HepG2 (cell line): Measurements from ENCODE around the gene CFAP46. TPM values are rescaled to one million over a fixed set of nuclear protein-coding genes. Genes with fewer than 3 reads are reported as not detected.

Experiments
- ATAC-seq: fragments of 200-7000 bp; cut with Tn5 transposase; 3 replicates; pipeline ENCODE4 v1.9.1; 2020; ENCODE audit warnings: mild to moderate bottlenecking, moderate library complexity
- BruUV-seq: library from RNA; stranded (reverse); fragments of 400-500 nt; replicated peaks from 2 replicates; lab custom pipeline; 2021; lab: Mats Ljungman, UMichigan
- CTCF ChIA-PET: fragments of 300-600 bp; formaldehyde crosslinking; extraction: SDS; loops from one replicate; lab custom pipeline; 2021; ENCODE audit warnings: low total read pairs, inconsistent platforms, low intra/inter-chr PET ratio; lab: Yijun Ruan, JAX
- POLR2A ChIA-PET: fragments of 350-600 bp; sonication (Branson Sonifier 250); formaldehyde crosslinking; loops from one replicate; lab custom pipeline; 2020; ENCODE audit warnings: antibody characterized with exemption, inconsistent platforms; lab: Yijun Ruan, JAX
- DNase-seq: peaks from one replicate; pipeline ENCODE4 v3.0.0-alpha.2; 2015; ENCODE audit warnings: low spot score
- FAIRE-seq: peaks from 3 replicates; lab custom pipeline; 2011; peaks lifted over from hg19 to GRCh38; lab: Jason Lieb, UNC
- H2AFZ ChIP-seq: one replicate; pipeline ENCODE4 v1.6.1; 2011; ENCODE audit warnings: low read length, inconsistent platforms
- H3K27ac ChIP-seq: fragments of 300-600 bp; 3 replicates; pipeline ENCODE4 v1.8.0; 2011; ENCODE audit warnings: mixed run types, mild to moderate bottlenecking, mixed read lengths, low read length, inconsistent platforms; ENCODE audit not compliant: insufficient read depth; ENCODE audit errors: extremely low read length
- H3K27me3 ChIP-seq, 2 experiments: fragments of 200-600 bp in 1 of 2; 2 replicates in 1 of 2; 3 replicates in 1 of 2; pipeline versions ENCODE4 v1.6.0 to v1.8.0; 2011; ENCODE audit warnings: low read length in 2 of 2, mild to moderate bottlenecking in 2 of 2, moderate library complexity in 2 of 2, inconsistent platforms in 1 of 2; ENCODE audit not compliant: insufficient read depth in 2 of 2, control insufficient read depth in 1 of 2
- H3K36me3 ChIP-seq, 2 experiments: fragments of 200-600 bp in 1 of 2; replicated peaks in 1 of 2; 2 replicates in 1 of 2; 3 replicates in 1 of 2; pipeline versions ENCODE4 v1.5.1 to v1.8.0; 2011; ENCODE audit warnings: low read length in 2 of 2, inconsistent platforms in 1 of 2; ENCODE audit not compliant: insufficient read depth in 2 of 2, control insufficient read depth in 1 of 2
- H3K4me1 ChIP-seq: 2 replicates; pipeline ENCODE4 v1.5.1; 2012; ENCODE audit warnings: low read length, inconsistent platforms; ENCODE audit not compliant: insufficient read depth
- H3K4me2 ChIP-seq: 2 replicates; pipeline ENCODE4 v1.6.0; 2011; ENCODE audit warnings: low read depth, low read length, inconsistent platforms
- H3K4me3 ChIP-seq, 3 experiments: fragments of 200-600 bp in 1 of 3; sonication (generic), shearing (Covaris generic) in 1 of 3; replicated peaks in 1 of 3; 2 replicates each; pipeline ENCODE4 v1.5.1; 2011 to 2016; ENCODE audit warnings: low read length in 3 of 3, inconsistent platforms in 2 of 3, low read depth in 2 of 3, mild to moderate bottlenecking in 2 of 3, control low read depth in 1 of 3, mixed read lengths in 1 of 3; ENCODE audit not compliant: insufficient read depth in 1 of 3
- H3K79me2 ChIP-seq: one replicate; pipeline ENCODE4 v1.6.1; 2011; ENCODE audit warnings: low read length, inconsistent platforms; ENCODE audit not compliant: insufficient read depth
- H3K9ac ChIP-seq: 2 replicates; pipeline ENCODE4 v1.6.0; 2011; ENCODE audit warnings: mild to moderate bottlenecking, low read depth, low read length, inconsistent platforms; ENCODE audit not compliant: insufficient read depth
- H3K9me3 ChIP-seq: 2 replicates; pipeline ENCODE4 v1.5.1; 2012; ENCODE audit warnings: mild to moderate bottlenecking, low read length
- H4K20me1 ChIP-seq: 2 replicates; pipeline ENCODE4 v1.6.0; 2011; ENCODE audit warnings: inconsistent platforms, mild to moderate bottlenecking, low read length, moderate library complexity; ENCODE audit not compliant: insufficient read depth
- ADNP ChIP-seq: sonication (generic); formaldehyde crosslinking; IDR thresholded peaks from 2 replicates; pipeline ENCODE4 v1.4.0; 2020; ENCODE audit warnings: missing genetic modification reagents
- HMGXB3 ChIP-seq: sonication (generic); formaldehyde crosslinking; IDR thresholded peaks from 2 replicates; pipeline ENCODE4 v1.4.0; 2020; ENCODE audit warnings: missing genetic modification reagents, borderline replicate concordance
- HOXA5 ChIP-seq: sonication (generic); formaldehyde crosslinking; IDR thresholded peaks from 2 replicates; pipeline ENCODE4 v1.4.0; 2020; ENCODE audit warnings: missing genetic modification reagents
- IKZF4 ChIP-seq: sonication (generic); formaldehyde crosslinking; IDR thresholded peaks from 2 replicates; pipeline ENCODE4 v1.5.1; 2020; ENCODE audit warnings: borderline replicate concordance, mild to moderate bottlenecking, low read depth, missing genetic modification reagents; ENCODE audit errors: not compliant biosample characterization
- MED1 ChIP-seq: sonication (generic); formaldehyde crosslinking; IDR thresholded peaks from 2 replicates; pipeline ENCODE4 v1.4.0; 2020; ENCODE audit warnings: missing genetic modification reagents
- SUZ12 ChIP-seq: fragments of 150-350 bp; IDR thresholded peaks from 2 replicates; pipeline ENCODE4 v1.6.1; 2014; ENCODE audit warnings: low read depth, low read length
- ZBTB38 ChIP-seq: sonication (generic); formaldehyde crosslinking; IDR thresholded peaks from 2 replicates; pipeline ENCODE4 v1.5.1; 2020; ENCODE audit warnings: mild to moderate bottlenecking, missing genetic modification reagents
- ZNF337 ChIP-seq: sonication (generic); formaldehyde crosslinking; IDR thresholded peaks from 2 replicates; pipeline ENCODE4 v1.5.1; 2020; ENCODE audit warnings: missing genetic modification reagents, low read depth, mild to moderate bottlenecking, borderline replicate concordance
- ZNF350 ChIP-seq: sonication (generic); formaldehyde crosslinking; IDR thresholded peaks from 2 replicates; pipeline ENCODE4 v1.4.0; 2020; ENCODE audit warnings: mild to moderate bottlenecking, low read depth, missing genetic modification reagents, borderline replicate concordance
- ZNF800 ChIP-seq: sonication (generic); formaldehyde crosslinking; IDR thresholded peaks from 2 replicates; pipeline ENCODE4 v1.4.0; 2020; ENCODE audit warnings: missing genetic modification reagents
- WGBS: methylation state at CpG from one replicate; pipeline ENCODE4 v1.1.6; 2017; ENCODE audit warnings: low lambda C conversion rate; 5-methylcytosine and 5-hydroxymethylcytosine counted together
- in situ Hi-C: cut with HindIII; loops from 2 replicates; pipeline ENCODE4 v1.10.0; 2017; ENCODE audit warnings: low pct_unique_long_range_greater_than_20kb; ENCODE audit not compliant: extremely low pct_ligation_motif_present
- intact Hi-C: fragments of 100-400 bp; cut with micrococcal nuclease; formaldehyde crosslinking; loops from one replicate; pipeline ENCODE4 v1.10.0; 2022; ENCODE audit not compliant: unreplicated experiment
- polyA plus RNA-seq, 8 experiments: library from polyadenylated mRNA; depleted of rRNA in 3 of 8; stranded (reverse) in 7 of 8; unstranded in 1 of 8; fragments of >200 nt; fragmentation: Illumina TruSeq in 4 of 8; extraction: Trizol in 4 of 8; gene quantifications; 2 replicates each; pipeline versions ENCODE4 v1.2.1 to v1.2.3, GENCODE V29; 2011 to 2016; ENCODE audit warnings: low read depth in 4 of 8, missing spikeins in 1 of 8, mixed read lengths in 1 of 8; ENCODE audit not compliant: insufficient read depth in 1 of 8
- total RNA-seq, 5 experiments: library from RNA; depleted of rRNA; stranded (reverse); fragments of >200 nt; fragmentation: Illumina TruSeq; extraction: Trizol; gene quantifications; 2 replicates each; pipeline ENCODE4 v1.2.3, GENCODE V29; 2016; ENCODE audit warnings: low read depth in 1 of 5

The CFAP46 gene
- total and polyA plus RNA-seq, 2 of the 13 experiments (the other 11 are each of a cell fraction or from before 2014, with no cell fraction given): 0.24 to 0.84 TPM

- TF ChIP-seq ZBTB38 (no peak), IKZF4 (no peak), ZNF350 (CRISPR knock-in tag) (no peak), HOXA5 (CRISPR knock-in tag) (no peak), MED1 (CRISPR knock-in tag) (no peak), SUZ12 (no peak), ZNF337 (CRISPR knock-in tag) (no peak), ZNF800 (CRISPR knock-in tag) (no peak), HMGXB3 (no peak), ADNP (CRISPR knock-in tag) (no peak)
- intact Hi-C loops (no loop called here), in situ Hi-C loops (no loop called here)
- peaks cover 6 to 41% of the 10 kb centered on the region in 2 experiments for H3K27me3 ChIP-seq
- BruUV-seq: no TSS peak
- no peaks in the 10 kb centered on the region for H3K9me3 ChIP-seq
- DNase-seq (no peak), ATAC-seq (no peak), FAIRE-seq (no peak)
- no peak overlapping the region for H3K9ac ChIP-seq
- ChIA-PET POLR2A (no interaction called here), CTCF (interaction anchor here (1.9 kb wide), 1 partner anchor 58 kb away, joined by 7 read pairs; no protein-coding TSS in a partner anchor)
- no peaks in the 10 kb centered on the region for H4K20me1 ChIP-seq
- H3K4me2 ChIP-seq: peak overlapping the region; percentile 46; the same call in 1 of the 2 replicates
- no peak overlapping the region for H3K27ac ChIP-seq
- peak overlapping the region in 1 of 3 experiments; percentile 21; a peak in 1 of 6 replicates for H3K4me3 ChIP-seq
- no peaks in the 10 kb centered on the region for H3K79me2 ChIP-seq
- 25% methylated on average over 18 of the region's 18 CpGs for WGBS
- peaks cover 13% of the 10 kb centered on the region for H3K4me1 ChIP-seq
- no peak overlapping the region for H2AFZ ChIP-seq
- no peaks in the 10 kb centered on the region for H3K36me3 ChIP-seq
These were observed 106.5 kb downstream of the CFAP46 start for GRCh38 chr10:132835848-132836233.
